Astrocyte (in vitro differentiated cells and primary cell): ENCODE measurements around the gene TSR3.

Experiments
- CTCF ChIP-seq: IDR thresholded peaks from 2 replicates; pipeline ENCODE4 v1.5.1; 2011; ENCODE audit warnings: low read depth, mild to moderate bottlenecking, inconsistent platforms, low read length, moderate library complexity; ENCODE audit not compliant: insufficient read depth
- EZH2 ChIP-seq: IDR thresholded peaks from 2 replicates; pipeline ENCODE4 v1.6.1; 2012; ENCODE audit warnings: mild to moderate bottlenecking, low read length, inconsistent platforms; ENCODE audit not compliant: insufficient read depth

GRCh38 chr16:1345651-1346421, 5.8 kb downstream of the TSR3 start:
- no peak for TF ChIP-seq CTCF
- TF ChIP-seq EZH2 = no peak
